Measurements from ENCODE around the gene AP1B1.

DNA sequence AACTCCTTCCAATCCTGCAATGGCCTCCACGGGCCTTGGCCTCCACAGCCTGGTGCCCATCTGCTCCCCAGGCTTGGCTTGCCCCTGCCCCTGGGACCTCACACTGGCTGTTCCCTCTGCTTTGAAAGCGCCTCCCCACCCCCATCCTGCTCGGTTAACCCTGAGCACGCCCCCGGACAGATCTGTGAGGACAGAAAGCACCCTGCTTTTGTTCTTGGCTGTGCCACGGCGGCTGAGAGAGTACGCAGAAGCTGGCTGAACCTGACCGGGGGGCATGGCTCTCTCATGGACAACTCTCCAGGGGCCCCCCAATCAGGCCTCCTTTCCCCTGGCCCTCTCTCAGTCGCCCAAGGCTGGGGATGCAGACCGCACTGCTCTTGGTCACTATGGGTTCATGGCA lies 52.7 kb downstream of the AP1B1 start:
- TF ChIP-seq, protein P1, sequence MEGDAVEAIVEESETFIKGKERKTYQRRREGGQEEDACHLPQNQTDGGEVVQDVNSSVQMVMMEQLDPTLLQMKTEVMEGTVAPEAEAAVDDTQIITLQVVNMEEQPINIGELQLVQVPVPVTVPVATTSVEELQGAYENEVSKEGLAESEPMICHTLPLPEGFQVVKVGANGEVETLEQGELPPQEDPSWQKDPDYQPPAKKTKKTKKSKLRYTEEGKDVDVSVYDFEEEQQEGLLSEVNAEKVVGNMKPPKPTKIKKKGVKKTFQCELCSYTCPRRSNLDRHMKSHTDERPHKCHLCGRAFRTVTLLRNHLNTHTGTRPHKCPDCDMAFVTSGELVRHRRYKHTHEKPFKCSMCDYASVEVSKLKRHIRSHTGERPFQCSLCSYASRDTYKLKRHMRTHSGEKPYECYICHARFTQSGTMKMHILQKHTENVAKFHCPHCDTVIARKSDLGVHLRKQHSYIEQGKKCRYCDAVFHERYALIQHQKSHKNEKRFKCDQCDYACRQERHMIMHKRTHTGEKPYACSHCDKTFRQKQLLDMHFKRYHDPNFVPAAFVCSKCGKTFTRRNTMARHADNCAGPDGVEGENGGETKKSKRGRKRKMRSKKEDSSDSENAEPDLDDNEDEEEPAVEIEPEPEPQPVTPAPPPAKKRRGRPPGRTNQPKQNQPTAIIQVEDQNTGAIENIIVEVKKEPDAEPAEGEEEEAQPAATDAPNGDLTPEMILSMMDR (IDR thresholded peaks at IDR 0.05) = no peak
- no peak for TF ChIP-seq POLR2A (IDR thresholded peaks at IDR 0.05)
